Mesenchymal stem cell (in vitro differentiated cells and primary cell): ENCODE data around the gene GTF2F2.

ENCODE experiments used
- DNase-seq: peaks from one replicate; pipeline ENCODE4 v3.0.0-alpha.2; 2013
- H2AFZ ChIP-seq: one replicate; pipeline ENCODE4 v1.6.1; 2013; ENCODE audit warnings: low read depth, mild to moderate bottlenecking, control low read depth, inconsistent platforms, low read length, moderate library complexity
- H2AK5ac ChIP-seq: 2 replicates; pipeline ENCODE4 v1.6.1; 2013; ENCODE audit warnings: low read length, moderate library complexity, mild to moderate bottlenecking, inconsistent platforms; ENCODE audit not compliant: severe bottlenecking
- H2BK120ac ChIP-seq: one replicate; pipeline ENCODE4 v1.6.1; 2013; ENCODE audit warnings: low read depth, mild to moderate bottlenecking, inconsistent platforms, low read length, moderate library complexity
- H2BK12ac ChIP-seq, 2 experiments: one replicate each; pipeline ENCODE4 v1.6.1; 2013; ENCODE audit warnings: inconsistent platforms in 2 of 2, low read length in 2 of 2, mild to moderate bottlenecking in 2 of 2, moderate library complexity in 2 of 2, control low read depth in 1 of 2
- H2BK15ac ChIP-seq: one replicate; pipeline ENCODE4 v1.6.1; 2013; ENCODE audit warnings: mild to moderate bottlenecking, low read depth, inconsistent platforms; ENCODE audit not compliant: poor library complexity, severe bottlenecking
- H2BK5ac ChIP-seq: 2 replicates; pipeline ENCODE4 v1.6.1; 2013; ENCODE audit warnings: low read depth, mild to moderate bottlenecking, low read length, control low read depth, inconsistent platforms; ENCODE audit not compliant: poor library complexity, severe bottlenecking
- H3K14ac ChIP-seq, 2 experiments: one replicate each; pipeline ENCODE4 v1.6.1; 2013; ENCODE audit warnings: inconsistent platforms in 2 of 2, low read length in 2 of 2, control low read depth in 1 of 2, mild to moderate bottlenecking in 1 of 2, moderate library complexity in 1 of 2
- H3K18ac ChIP-seq, 2 experiments: one replicate each; pipeline ENCODE4 v1.6.1; 2013; ENCODE audit warnings: inconsistent platforms in 2 of 2, low read length in 2 of 2, control low read depth in 1 of 2, low read depth in 1 of 2, mild to moderate bottlenecking in 1 of 2
- H3K23ac ChIP-seq, 2 experiments: one replicate each; pipeline ENCODE4 v1.6.1; 2013; ENCODE audit warnings: inconsistent platforms in 2 of 2, low read length in 2 of 2, mild to moderate bottlenecking in 2 of 2, moderate library complexity in 2 of 2, control low read depth in 1 of 2
- H3K27ac ChIP-seq: 2 replicates; pipeline ENCODE4 v1.5.1; 2013; ENCODE audit warnings: mild to moderate bottlenecking, moderate library complexity, low read length, control low read depth, inconsistent platforms; ENCODE audit not compliant: poor library complexity, severe bottlenecking
- H3K27me3 ChIP-seq, 2 experiments: 2 replicates each; pipeline versions ENCODE4 v1.6.1 to v1.7.0; 2013; ENCODE audit warnings: low read length in 2 of 2, mild to moderate bottlenecking in 2 of 2, moderate library complexity in 2 of 2, control low read depth in 1 of 2, inconsistent platforms in 1 of 2; ENCODE audit not compliant: control insufficient read depth in 1 of 2, insufficient read depth in 1 of 2
- H3K36me3 ChIP-seq, 2 experiments: 2 replicates each; pipeline versions ENCODE4 v1.6.1 to v1.7.0; 2013; ENCODE audit warnings: low read length in 2 of 2, control low read depth in 1 of 2, inconsistent platforms in 1 of 2, low read depth in 1 of 2, mild to moderate bottlenecking in 1 of 2; ENCODE audit not compliant: insufficient read depth in 2 of 2, control insufficient read depth in 1 of 2
- H3K4ac ChIP-seq, 2 experiments: one replicate each; pipeline ENCODE4 v1.6.1; 2013; ENCODE audit warnings: inconsistent platforms in 2 of 2, low read length in 2 of 2, mild to moderate bottlenecking in 2 of 2, moderate library complexity in 2 of 2, control low read depth in 1 of 2, low read depth in 1 of 2
- H3K4me1 ChIP-seq: 2 replicates; pipeline ENCODE4 v1.6.1; 2013; ENCODE audit warnings: low read depth, low read length, control low read depth; ENCODE audit not compliant: control insufficient read depth, insufficient read depth
- H3K4me2 ChIP-seq: 2 replicates; pipeline ENCODE4 v1.6.1; 2013; ENCODE audit warnings: low read length, mild to moderate bottlenecking, inconsistent platforms; ENCODE audit not compliant: poor library complexity, severe bottlenecking
- H3K4me3 ChIP-seq, 2 experiments: 2 replicates each; pipeline versions ENCODE4 v1.5.1 to v1.7.0; 2013; ENCODE audit warnings: low read length in 2 of 2, mild to moderate bottlenecking in 2 of 2, control low read depth in 1 of 2, low read depth in 1 of 2; ENCODE audit not compliant: insufficient read depth in 1 of 2
- H3K79me1 ChIP-seq: replicated peaks from 2 replicates; pipeline ENCODE4 v1.6.1; 2013; ENCODE audit warnings: mild to moderate bottlenecking, control low read depth, low read length, inconsistent platforms; ENCODE audit not compliant: poor library complexity, severe bottlenecking
- H3K9ac ChIP-seq: 2 replicates; pipeline ENCODE4 v1.7.0; 2013; ENCODE audit warnings: mild to moderate bottlenecking, low read length, moderate library complexity
- H3K9me3 ChIP-seq: 2 replicates; pipeline ENCODE4 v1.7.0; 2013; ENCODE audit warnings: mild to moderate bottlenecking, low read length; ENCODE audit not compliant: control insufficient read depth
- H4K8ac ChIP-seq: one replicate; pipeline ENCODE4 v1.6.1; 2013; ENCODE audit warnings: inconsistent platforms, mild to moderate bottlenecking, low read length, moderate library complexity
- H4K91ac ChIP-seq: one replicate; pipeline ENCODE4 v1.6.1; 2013; ENCODE audit warnings: mild to moderate bottlenecking, low read length, inconsistent platforms
- WGBS: methylation state at CpG from one replicate; pipeline ENCODE4 v1.1.7; 2013; ENCODE audit warnings: mixed read lengths; 5-methylcytosine and 5-hydroxymethylcytosine counted together

GTF2F2 gene

GRCh38 chr13:45206340-45206739 lies 86.0 kb downstream of the GTF2F2 start:
- H2AK5ac ChIP-seq: peak overlapping the region; percentile 75
- no peak overlapping the region for H3K4me3 ChIP-seq
- H2BK12ac ChIP-seq: no peak overlapping the region
- peak overlapping the region; percentile 92 for H2BK5ac ChIP-seq
- peaks cover 19% of the 10 kb centered on the region for H3K79me1 ChIP-seq
- no peak overlapping the region for H2BK120ac ChIP-seq
- no peak overlapping the region for H4K8ac ChIP-seq
- H3K14ac ChIP-seq: no peak overlapping the region
- H3K27me3 ChIP-seq: no peaks in the 10 kb centered on the region
- peaks cover 5 to 13% of the 10 kb centered on the region in 2 experiments for H3K36me3 ChIP-seq
- H3K4me2 ChIP-seq: no peak overlapping the region
- no peak overlapping the region for H3K18ac ChIP-seq
- H2BK15ac ChIP-seq: no peak overlapping the region
- no peak overlapping the region for H3K4ac ChIP-seq
- peak overlapping the region; percentile 66 for H3K9ac ChIP-seq
- no peak overlapping the region for H3K23ac ChIP-seq
- H2AFZ ChIP-seq: no peak overlapping the region
- DNase-seq: peak; percentile 89
- no peak overlapping the region for H4K91ac ChIP-seq
- H3K27ac ChIP-seq: peak overlapping the region; percentile 100
- peaks cover 5% of the 10 kb centered on the region for H3K4me1 ChIP-seq
- H3K9me3 ChIP-seq: no peaks in the 10 kb centered on the region

DNA sequence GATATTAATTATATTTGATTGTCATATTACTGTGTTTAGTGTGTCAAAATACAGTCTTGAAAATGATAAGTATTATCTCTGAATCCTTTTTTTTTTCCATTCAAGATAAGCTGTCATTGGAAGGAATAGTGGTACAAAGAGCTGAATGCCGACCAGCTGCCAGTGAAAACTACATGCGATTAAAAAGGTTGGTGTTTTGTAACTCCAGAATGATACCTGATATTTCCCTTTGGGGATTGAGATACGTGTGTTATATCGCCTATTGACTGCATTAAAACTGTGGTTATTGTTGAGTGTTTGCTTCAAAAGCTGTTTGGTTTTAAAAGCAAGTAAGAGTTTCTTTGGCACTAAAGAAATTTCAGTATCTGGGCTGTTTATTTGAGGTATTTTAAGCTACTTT lies 87.0 kb downstream of the GTF2F2 start:
- H3K4me1 ChIP-seq: peaks cover 5% of the 10 kb centered on the region
- no peak overlapping the region for H2BK12ac ChIP-seq
- no peak overlapping the region for H2AK5ac ChIP-seq
- H3K14ac ChIP-seq: no peak overlapping the region
- 90% methylated on average over 4 of the region's 4 CpGs for WGBS
- no peak overlapping the region for H3K23ac ChIP-seq
- H2BK5ac ChIP-seq: no peak overlapping the region
- DNase-seq: no peak
- H3K27me3 ChIP-seq: no peaks in the 10 kb centered on the region
- no peak overlapping the region for H2BK120ac ChIP-seq
- H2BK15ac ChIP-seq: no peak overlapping the region
- peak overlapping the region; percentile 100 for H3K27ac ChIP-seq
- no peak overlapping the region for H2AFZ ChIP-seq
- no peak overlapping the region for H3K4ac ChIP-seq
- peaks cover 21% of the 10 kb centered on the region for H3K79me1 ChIP-seq
- no peak overlapping the region for H3K4me2 ChIP-seq
- H3K36me3 ChIP-seq: peaks cover 5 to 15% of the 10 kb centered on the region in 2 experiments
- no peak overlapping the region for H3K4me3 ChIP-seq
- H3K18ac ChIP-seq: no peak overlapping the region
- no peaks in the 10 kb centered on the region for H3K9me3 ChIP-seq
- H4K8ac ChIP-seq: no peak overlapping the region
- H3K9ac ChIP-seq: peak overlapping the region; percentile 62
- H4K91ac ChIP-seq: no peak overlapping the region

DNA sequence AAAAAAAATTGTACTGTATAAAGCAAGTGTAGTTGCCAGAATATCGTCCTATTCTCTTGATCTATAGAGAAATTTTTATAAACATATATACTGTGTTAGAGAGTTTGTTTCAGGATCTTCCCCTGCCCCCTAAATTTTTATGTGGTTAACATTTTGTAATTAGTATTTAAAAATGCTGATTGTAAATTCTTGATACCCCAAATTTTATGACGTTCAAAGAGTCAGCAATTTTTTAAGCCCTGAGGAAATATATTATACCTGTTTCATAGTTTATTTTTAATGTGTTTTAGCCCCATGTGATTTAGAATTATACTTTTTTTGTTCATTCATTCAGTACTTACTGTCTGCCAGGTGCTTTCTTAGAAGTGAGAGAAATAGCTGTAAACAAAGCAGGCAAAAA lies 87.8 kb downstream of the GTF2F2 start:
- H3K79me1 ChIP-seq: peaks cover 23% of the 10 kb centered on the region
- no CpG with 5 or more reads among the region's 2 CpGs for WGBS
- peaks cover 5% of the 10 kb centered on the region for H3K4me1 ChIP-seq

DNA sequence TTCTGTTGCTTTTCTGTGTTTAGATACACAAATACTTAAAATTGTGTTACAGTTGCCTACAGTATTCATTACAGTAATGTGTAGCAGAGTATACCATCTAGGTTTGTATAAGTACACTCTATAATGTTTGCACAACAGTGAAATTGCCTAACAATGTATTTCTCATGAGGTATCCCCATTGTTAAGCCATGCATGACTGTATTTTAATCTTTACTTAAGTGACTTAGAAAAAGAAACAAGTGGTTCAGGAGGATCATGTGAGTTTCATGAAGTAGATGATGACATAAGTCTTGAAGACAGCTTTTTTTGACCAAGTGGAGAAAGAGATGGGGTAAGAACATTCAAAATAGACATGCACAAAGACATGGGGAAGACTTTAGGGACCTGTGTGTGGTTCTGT lies 88.9 kb downstream of the GTF2F2 start:
- Histone ChIP-seq H3K36me3 (peaks cover 8 to 15% of the 10 kb centered on the region in 2 experiments), H3K23ac (no peak overlapping the region), H2BK15ac (no peak overlapping the region), H2BK120ac (no peak overlapping the region), H3K4me3 (no peak overlapping the region), H2BK12ac (no peak overlapping the region), H2AK5ac (peak overlapping the region; percentile 69), H4K8ac (no peak overlapping the region), H3K9ac (no peak overlapping the region), H4K91ac (no peak overlapping the region), H3K27me3 (no peaks in the 10 kb centered on the region), H3K79me1 (peaks cover 18% of the 10 kb centered on the region), H3K14ac (no peak overlapping the region), H3K27ac (no peak overlapping the region), H3K4me1 (peaks cover 5% of the 10 kb centered on the region), H2BK5ac (no peak overlapping the region), H3K18ac (no peak overlapping the region), H3K4me2 (no peak overlapping the region), H2AFZ (no peak overlapping the region), H3K9me3 (no peaks in the 10 kb centered on the region), H3K4ac (no peak overlapping the region)
- peak; percentile 70 for DNase-seq

More for the DNA sequence above, 87.8 kb downstream of the GTF2F2 start:
- H2AK5ac ChIP-seq: peak overlapping the region; percentile 37
- H2BK12ac ChIP-seq: no peak overlapping the region
- H3K9ac ChIP-seq: no peak overlapping the region
- no peak overlapping the region for H3K14ac ChIP-seq
- H3K4ac ChIP-seq: no peak overlapping the region
- no peak overlapping the region for H2BK15ac ChIP-seq
- H4K91ac ChIP-seq: no peak overlapping the region
- H3K36me3 ChIP-seq: peaks cover 8 to 15% of the 10 kb centered on the region in 2 experiments
- no peak overlapping the region for H2BK120ac ChIP-seq
- no peaks in the 10 kb centered on the region for H3K9me3 ChIP-seq
- no peak overlapping the region for H3K23ac ChIP-seq
- peak overlapping the region in 1 of 2 experiments; percentile 21 for H3K18ac ChIP-seq
- H3K4me2 ChIP-seq: no peak overlapping the region
- H4K8ac ChIP-seq: no peak overlapping the region
- H3K4me3 ChIP-seq: no peak overlapping the region
- H2AFZ ChIP-seq: no peak overlapping the region
- H3K27ac ChIP-seq: peak overlapping the region; percentile 87
- no peak for DNase-seq
- H2BK5ac ChIP-seq: no peak overlapping the region
- H3K27me3 ChIP-seq: no peaks in the 10 kb centered on the region
